ENCODE measurements around the gene ITPR2. TPM values are rescaled to one million over a fixed set of nuclear protein-coding genes. Genes with fewer than 3 reads are reported as not detected.

ITPR2 gene
- total RNA-seq, 2 donors from 2014 or later = 52.9 to 54.5 TPM

DNA sequence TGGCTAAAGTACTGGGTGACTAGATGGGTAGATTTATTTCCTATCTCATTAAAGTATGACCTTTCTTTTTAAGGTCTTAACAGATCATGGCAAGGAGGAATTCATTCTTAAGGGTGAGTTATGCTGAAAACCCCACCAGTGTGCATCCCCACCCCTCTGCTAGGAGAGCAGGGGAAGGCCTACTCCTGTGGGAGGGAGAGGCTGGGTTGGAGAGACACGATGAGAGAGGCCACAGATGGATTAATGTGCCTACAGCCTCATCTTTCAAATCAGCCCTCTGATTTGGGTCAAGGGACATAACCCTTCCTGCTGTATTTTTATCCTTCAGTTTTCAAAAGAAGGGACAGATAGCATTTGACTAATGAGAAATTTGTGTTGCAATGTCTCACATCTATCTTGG, 452.1 kb downstream of the ITPR2 start:
- no peaks in the 10 kb centered on the region for H3K27me3 Mint-ChIP-seq
- H3K9me3 ChIP-seq (ENCODE audit: control insufficient read depth, low read length, poor library complexity, severe bottlenecking) = no peaks in the 10 kb centered on the region
- H3K27ac Mint-ChIP-seq = no peak overlapping the region
- peaks cover 8% of the 10 kb centered on the region for H3K36me3 Mint-ChIP-seq (ENCODE audit: low read depth)
- ATAC-seq (no peak), DNase-seq (no peak)
- H3K4me3 Mint-ChIP-seq = no peak overlapping the region
- H3K4me1 Mint-ChIP-seq = no peaks in the 10 kb centered on the region

DNA sequence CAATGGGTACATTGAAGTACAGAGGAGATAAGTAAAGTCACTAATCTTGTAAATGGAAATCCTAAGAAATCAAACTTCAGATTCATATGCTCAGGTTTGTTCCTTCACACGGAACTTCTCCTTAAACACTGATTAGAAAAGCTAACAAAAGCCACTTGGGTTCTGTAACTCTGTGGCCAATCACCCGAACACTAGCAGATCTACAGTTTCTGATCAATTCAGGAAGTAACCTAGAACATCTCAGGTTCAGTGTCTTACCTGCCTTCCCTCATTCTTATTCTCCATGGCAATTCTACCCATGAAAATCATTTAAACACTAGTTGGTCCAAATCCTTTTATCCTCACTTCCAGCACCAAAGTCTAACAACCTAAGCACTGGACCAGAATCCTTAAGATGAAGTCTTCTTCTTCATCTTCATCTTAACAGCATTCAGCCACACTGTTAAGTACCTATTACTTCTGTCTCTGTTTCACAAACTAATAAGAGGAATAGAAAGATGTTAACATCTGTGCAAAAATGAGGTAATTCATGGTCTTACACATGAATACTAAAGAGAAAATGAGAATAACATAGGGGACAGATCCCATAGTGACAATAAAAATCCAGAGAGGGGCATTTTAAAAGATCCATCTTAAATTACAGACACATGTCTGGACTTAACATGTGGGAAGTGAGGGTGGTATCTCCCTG, 453.1 kb downstream of the ITPR2 start:
- Mint-ChIP-seq H3K4me1 (no peaks in the 10 kb centered on the region), H3K36me3 (ENCODE audit: low read depth) (peaks cover 5% of the 10 kb centered on the region), H3K27ac (no peak overlapping the region), H3K27me3 (no peaks in the 10 kb centered on the region), H3K4me3 (no peak overlapping the region)
- ATAC-seq (no peak), DNase-seq (no peak)
- no peaks in the 10 kb centered on the region for H3K9me3 ChIP-seq (ENCODE audit: control insufficient read depth, low read length, poor library complexity, severe bottlenecking)

DNA sequence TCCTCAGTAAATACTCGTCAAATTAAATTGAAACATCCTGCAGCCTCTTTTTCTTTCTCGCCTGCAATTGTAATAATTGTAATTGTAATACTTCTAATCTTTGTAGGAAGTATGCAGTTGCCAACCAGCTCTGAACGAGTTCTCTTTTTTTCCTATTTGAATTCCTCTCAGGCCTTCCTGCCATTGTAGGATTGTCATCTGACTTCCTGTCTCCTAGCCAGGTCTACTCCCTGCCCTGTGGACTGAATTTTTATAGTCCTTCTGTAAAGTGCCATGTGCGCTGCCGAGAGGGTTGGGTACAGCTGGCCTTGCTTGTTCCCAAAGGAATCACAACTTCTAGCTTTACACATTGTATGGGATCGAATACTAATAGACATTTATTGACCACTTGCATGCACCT, 454.3 kb downstream of the ITPR2 start:
- peaks cover 5% of the 10 kb centered on the region for H3K36me3 Mint-ChIP-seq (ENCODE audit: low read depth)
- no peak overlapping the region for H3K27ac Mint-ChIP-seq
- DNase-seq = no peak
- no peaks in the 10 kb centered on the region for H3K9me3 ChIP-seq (ENCODE audit: control insufficient read depth, low read length, poor library complexity, severe bottlenecking)
- no peaks in the 10 kb centered on the region for H3K4me1 Mint-ChIP-seq
- no peaks in the 10 kb centered on the region for H3K27me3 Mint-ChIP-seq
- ATAC-seq = no peak
- no peak overlapping the region for H3K4me3 Mint-ChIP-seq

DNA sequence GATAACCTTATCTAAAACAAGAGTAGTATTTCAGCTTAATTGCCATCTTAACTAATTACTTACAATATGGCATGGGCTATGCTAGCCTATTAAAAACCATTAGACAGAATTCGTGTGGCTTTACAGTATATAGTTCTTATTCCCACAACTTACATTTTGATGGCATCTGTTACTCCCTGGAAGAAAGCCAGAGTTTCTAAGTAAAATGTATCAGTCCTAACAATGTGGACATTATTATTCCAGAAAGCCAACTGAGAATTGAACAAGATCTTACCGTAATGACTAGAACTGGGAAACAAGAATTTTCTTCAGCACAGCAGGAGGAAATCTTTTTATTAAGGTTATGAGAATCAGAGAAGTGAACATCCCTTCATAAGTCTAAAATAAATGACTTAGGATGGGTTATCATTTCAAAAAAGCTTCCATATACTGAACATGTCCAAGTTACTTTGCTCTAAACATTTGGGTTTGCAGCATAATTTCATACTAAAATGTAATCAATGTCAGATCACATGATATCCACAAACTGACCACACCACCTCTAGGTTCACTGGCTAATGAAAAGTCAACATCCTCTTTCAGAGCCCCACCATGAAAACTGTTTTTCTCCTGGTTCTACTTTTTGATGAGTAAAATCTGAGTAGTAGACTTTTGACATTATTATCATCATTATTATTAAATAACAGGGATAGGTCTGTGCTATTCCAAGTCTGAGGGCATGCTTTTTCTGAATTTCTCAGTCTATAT, 457.9 kb downstream of the ITPR2 start:
- Mint-ChIP-seq H3K27ac (no peak overlapping the region), H3K4me1 (no peaks in the 10 kb centered on the region), H3K36me3 (ENCODE audit: low read depth) (peaks cover 6% of the 10 kb centered on the region), H3K4me3 (no peak overlapping the region), H3K27me3 (no peaks in the 10 kb centered on the region)
- DNase-seq (no peak), ATAC-seq (no peak)
- H3K9me3 ChIP-seq (ENCODE audit: control insufficient read depth, low read length, poor library complexity, severe bottlenecking) = no peaks in the 10 kb centered on the region

DNA sequence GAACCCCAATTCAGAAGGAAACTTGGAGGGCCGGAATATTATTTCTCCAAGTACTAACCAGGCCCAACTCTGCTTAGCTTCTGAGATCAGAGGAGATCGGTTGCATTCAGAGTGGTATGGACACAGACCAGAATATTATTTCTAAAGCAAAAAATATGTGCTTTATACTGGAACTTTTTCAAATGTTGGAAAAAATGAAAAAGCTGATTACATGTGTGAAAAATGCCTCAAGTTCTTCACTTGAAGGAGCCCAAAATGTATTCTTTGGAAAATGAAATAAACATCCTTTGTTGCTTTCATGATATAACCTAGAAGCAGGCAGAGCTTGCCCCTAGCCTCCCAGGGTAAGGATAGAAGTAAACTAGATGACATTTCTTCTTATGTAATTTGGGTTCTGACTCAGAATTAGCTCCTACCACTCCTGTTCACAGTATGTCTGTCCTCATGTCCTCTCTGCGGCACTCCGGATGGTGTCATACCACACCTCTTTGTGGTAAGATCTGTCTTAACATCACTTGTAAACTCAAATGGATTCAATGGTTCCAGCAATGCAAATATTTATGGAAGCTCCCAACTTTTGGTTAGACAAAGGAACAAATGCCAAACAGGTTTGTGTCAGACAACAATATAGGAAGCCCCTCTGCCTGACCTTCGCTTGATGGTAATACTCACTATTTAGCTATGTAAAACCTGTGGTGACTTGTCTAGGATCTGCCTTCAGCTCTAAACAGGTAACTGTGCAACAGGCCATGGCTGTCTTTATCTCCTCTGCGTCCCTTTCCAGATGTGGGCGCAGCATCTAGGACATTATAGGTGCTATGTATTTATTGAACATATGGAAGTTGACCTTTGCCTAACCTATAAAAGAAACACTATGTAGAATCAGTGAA, 459.1 kb downstream of the ITPR2 start:
- no peak overlapping the region for H3K4me3 Mint-ChIP-seq
- H3K4me1 Mint-ChIP-seq = no peaks in the 10 kb centered on the region
- H3K9me3 ChIP-seq (ENCODE audit: control insufficient read depth, low read length, poor library complexity, severe bottlenecking) = no peaks in the 10 kb centered on the region
- H3K36me3 Mint-ChIP-seq (ENCODE audit: low read depth) = peaks cover 4% of the 10 kb centered on the region
- no peak for ATAC-seq
- DNase-seq = no peak
- no peak overlapping the region for H3K27ac Mint-ChIP-seq
- no peaks in the 10 kb centered on the region for H3K27me3 Mint-ChIP-seq

DNA sequence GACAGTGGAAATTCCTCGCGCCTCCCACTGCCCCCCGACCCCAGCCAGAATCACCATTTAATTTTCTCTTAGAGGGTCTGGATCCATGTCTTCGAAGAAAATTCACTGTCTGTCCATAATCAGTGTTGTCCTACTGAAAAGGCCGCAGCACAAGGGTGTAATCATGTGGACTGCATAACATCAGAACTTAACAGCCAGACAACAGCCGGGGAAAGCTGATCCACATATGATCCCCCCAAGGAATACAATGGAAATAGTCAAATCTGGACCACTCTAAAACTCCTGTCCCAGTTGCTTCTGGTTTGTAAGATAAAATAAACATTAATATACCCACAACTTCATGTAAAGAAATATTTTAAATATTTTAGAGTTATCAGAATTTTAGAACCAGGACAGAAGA, 460.1 kb downstream of the ITPR2 start:
- H3K36me3 Mint-ChIP-seq (ENCODE audit: low read depth) = peaks cover 4% of the 10 kb centered on the region
- H3K4me3 Mint-ChIP-seq = no peak overlapping the region
- no peak overlapping the region for H3K27ac Mint-ChIP-seq
- H3K4me1 Mint-ChIP-seq = no peaks in the 10 kb centered on the region
- DNase-seq (no peak), ATAC-seq (no peak)
- H3K27me3 Mint-ChIP-seq = no peaks in the 10 kb centered on the region
- H3K9me3 ChIP-seq (ENCODE audit: control insufficient read depth, low read length, poor library complexity, severe bottlenecking) = no peaks in the 10 kb centered on the region

DNA sequence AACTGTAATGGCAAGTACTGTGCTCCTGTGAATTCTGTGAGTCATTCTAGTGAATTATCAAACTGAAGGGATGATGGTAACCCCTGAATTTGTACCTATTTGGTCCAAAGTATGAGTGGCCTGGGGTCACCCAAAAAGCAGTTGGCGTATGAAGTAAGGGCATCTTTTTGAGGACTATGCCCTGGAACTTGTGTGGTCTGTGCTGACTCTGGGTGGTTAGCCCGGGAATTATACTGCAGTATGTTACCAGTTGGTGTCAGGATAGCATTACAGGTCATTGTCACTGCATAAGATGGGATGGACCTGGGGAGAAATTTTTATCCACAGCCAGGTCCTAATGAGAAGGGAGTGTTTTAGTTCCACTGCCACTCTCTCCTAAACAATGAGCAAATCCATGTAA, 462.9 kb downstream of the ITPR2 start:
- H3K27ac Mint-ChIP-seq = no peak overlapping the region
- H3K9me3 ChIP-seq (ENCODE audit: control insufficient read depth, low read length, poor library complexity, severe bottlenecking) = no peaks in the 10 kb centered on the region
- DNase-seq (no peak), ATAC-seq (no peak)
- H3K4me1 Mint-ChIP-seq = no peaks in the 10 kb centered on the region
- H3K36me3 Mint-ChIP-seq (ENCODE audit: low read depth) = peaks cover 2% of the 10 kb centered on the region
- H3K27me3 Mint-ChIP-seq = no peaks in the 10 kb centered on the region
- H3K4me3 Mint-ChIP-seq = no peak overlapping the region

DNA sequence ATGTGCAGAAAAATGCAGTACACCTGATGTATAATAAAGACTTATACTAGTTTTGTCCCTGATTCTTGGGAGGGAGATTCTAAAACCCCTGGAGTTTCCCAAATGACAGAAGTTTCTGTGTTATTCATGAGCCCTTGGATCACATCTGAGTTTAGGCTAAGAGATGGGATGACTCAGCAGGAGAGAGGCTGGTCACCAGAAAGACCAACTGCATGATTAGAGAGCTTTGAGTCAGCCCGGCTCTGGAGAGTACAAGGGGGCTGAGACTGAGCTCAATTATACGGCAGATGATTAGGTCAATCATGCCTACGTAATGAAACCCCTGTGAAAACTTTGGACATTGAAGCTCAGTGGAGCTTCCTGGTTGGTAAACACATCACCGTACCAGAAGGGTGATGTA, 463.4 kb downstream of the ITPR2 start:
- Mint-ChIP-seq H3K36me3 (ENCODE audit: low read depth) (peaks cover 2% of the 10 kb centered on the region), H3K27me3 (no peaks in the 10 kb centered on the region), H3K4me1 (no peaks in the 10 kb centered on the region), H3K4me3 (no peak overlapping the region), H3K27ac (no peak overlapping the region)
- H3K9me3 ChIP-seq (ENCODE audit: control insufficient read depth, low read length, poor library complexity, severe bottlenecking) = no peaks in the 10 kb centered on the region
- no peak for ATAC-seq
- DNase-seq = no peak

DNA sequence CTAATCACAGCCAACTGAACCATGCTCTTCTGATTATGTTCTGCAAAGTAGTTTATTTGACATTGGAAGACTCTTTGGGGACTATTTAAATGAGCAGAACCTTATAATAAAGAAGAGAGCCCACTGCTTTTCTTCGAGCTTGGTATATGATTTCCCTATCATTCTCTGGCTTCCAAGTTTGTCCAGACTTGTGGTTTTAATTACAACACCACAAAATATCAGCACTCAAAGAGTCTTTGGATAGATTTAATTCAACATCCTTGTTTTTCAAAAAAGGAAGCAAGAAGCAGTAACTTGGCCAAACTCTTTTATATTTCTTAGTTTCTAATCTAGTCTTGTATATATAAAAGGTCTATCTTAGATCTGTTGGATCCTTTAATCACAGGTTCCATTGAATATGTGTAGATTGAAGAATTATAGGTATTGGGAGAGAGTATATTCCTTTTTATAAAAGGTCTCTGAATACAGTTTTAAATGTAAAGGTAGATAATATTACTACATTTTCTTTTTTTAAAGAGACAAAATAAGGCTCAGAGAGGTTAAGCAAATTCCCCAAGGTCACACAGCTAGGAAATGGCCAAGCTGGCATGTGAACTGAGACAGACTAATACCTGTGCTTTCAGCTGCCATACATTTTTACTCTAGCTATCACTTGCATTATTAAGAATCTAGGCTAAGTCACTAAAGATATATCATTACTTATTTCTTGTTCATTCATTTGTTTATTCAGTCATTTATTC, 464.8 kb downstream of the ITPR2 start:
- H3K36me3 Mint-ChIP-seq (ENCODE audit: low read depth) = peaks cover 2% of the 10 kb centered on the region
- H3K27ac Mint-ChIP-seq = no peak overlapping the region
- H3K4me1 Mint-ChIP-seq = no peaks in the 10 kb centered on the region
- no peaks in the 10 kb centered on the region for H3K9me3 ChIP-seq (ENCODE audit: control insufficient read depth, low read length, poor library complexity, severe bottlenecking)
- H3K27me3 Mint-ChIP-seq = no peaks in the 10 kb centered on the region
- ATAC-seq (no peak), DNase-seq (no peak)
- no peak overlapping the region for H3K4me3 Mint-ChIP-seq

DNA sequence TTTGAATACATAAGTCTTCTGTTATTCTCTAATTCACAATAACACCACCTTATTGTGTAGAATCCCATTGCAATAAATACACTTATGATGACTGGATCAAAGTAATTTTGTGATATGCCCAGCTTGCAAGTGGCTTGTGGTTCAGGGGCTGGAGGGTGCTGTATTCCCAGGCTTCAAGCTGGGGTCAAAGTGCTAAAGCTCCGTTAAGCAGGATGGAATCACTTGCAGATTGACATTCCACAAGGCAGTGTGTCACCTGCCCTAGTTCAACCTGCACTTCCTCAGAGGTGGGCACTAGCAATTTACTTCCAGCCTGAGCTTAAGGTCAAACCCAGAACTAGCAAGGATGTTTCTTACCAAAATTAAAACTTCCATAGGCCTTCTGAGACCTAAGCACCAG, 471.0 kb downstream of the ITPR2 start:
- no peaks in the 10 kb centered on the region for H3K4me1 Mint-ChIP-seq
- no peaks in the 10 kb centered on the region for H3K27me3 Mint-ChIP-seq
- no peaks in the 10 kb centered on the region for H3K9me3 ChIP-seq (ENCODE audit: control insufficient read depth, low read length, poor library complexity, severe bottlenecking)
- no peak for ATAC-seq
- H3K27ac Mint-ChIP-seq = no peak overlapping the region
- peaks cover 5% of the 10 kb centered on the region for H3K36me3 Mint-ChIP-seq (ENCODE audit: low read depth)
- H3K4me3 Mint-ChIP-seq = no peak overlapping the region
- no peak for DNase-seq

DNA sequence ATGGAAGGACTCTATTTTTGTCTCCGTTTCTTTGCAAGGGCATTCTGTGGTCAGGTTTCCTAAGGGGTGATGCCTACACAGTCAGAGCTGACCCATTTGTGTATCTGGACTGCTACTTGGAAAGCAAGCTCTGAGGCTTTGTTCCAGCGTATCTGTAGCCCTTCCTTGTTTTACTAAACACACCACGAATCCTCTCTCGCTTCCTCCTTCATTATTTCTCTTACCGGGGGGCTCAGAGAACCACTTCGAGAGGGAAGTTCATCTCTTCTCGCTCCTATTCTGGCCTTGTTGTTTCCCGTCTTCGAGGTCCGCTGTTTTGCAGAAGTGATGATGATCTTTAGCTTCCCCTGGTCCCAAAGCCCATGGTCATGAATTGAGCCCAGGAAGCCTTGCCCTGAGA, 472.9 kb downstream of the ITPR2 start:
- no peaks in the 10 kb centered on the region for H3K9me3 ChIP-seq (ENCODE audit: control insufficient read depth, low read length, poor library complexity, severe bottlenecking)
- H3K36me3 Mint-ChIP-seq (ENCODE audit: low read depth) = peaks cover 5% of the 10 kb centered on the region
- ATAC-seq (no peak), DNase-seq (no peak)
- no peaks in the 10 kb centered on the region for H3K27me3 Mint-ChIP-seq
- no peaks in the 10 kb centered on the region for H3K4me1 Mint-ChIP-seq
- no peak overlapping the region for H3K4me3 Mint-ChIP-seq
- H3K27ac Mint-ChIP-seq = no peak overlapping the region

DNA sequence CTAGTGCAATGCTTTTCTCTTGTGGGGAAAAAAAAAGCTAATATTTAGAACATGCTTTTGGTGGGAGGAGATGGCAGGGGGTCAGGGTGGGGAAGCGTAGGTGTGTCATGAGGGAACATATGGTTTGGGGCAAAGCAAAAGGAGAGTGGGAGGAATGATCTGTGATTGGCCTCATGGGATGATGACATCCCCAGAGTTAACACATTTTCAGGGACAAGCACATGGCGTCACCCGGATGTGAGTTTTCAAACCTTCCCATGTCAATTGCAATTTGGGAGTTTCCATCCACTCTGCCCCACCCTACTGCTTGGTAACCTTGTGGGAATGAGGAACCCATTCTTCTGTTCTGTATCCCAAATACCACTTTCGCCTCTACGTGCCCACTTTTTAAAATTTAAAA, 473.4 kb downstream of the ITPR2 start:
- Mint-ChIP-seq H3K4me1 (no peaks in the 10 kb centered on the region), H3K27ac (no peak overlapping the region), H3K36me3 (ENCODE audit: low read depth) (peaks cover 5% of the 10 kb centered on the region), H3K27me3 (no peaks in the 10 kb centered on the region), H3K4me3 (no peak overlapping the region)
- DNase-seq (no peak), ATAC-seq (no peak)
- H3K9me3 ChIP-seq (ENCODE audit: control insufficient read depth, low read length, poor library complexity, severe bottlenecking) = no peaks in the 10 kb centered on the region

DNA sequence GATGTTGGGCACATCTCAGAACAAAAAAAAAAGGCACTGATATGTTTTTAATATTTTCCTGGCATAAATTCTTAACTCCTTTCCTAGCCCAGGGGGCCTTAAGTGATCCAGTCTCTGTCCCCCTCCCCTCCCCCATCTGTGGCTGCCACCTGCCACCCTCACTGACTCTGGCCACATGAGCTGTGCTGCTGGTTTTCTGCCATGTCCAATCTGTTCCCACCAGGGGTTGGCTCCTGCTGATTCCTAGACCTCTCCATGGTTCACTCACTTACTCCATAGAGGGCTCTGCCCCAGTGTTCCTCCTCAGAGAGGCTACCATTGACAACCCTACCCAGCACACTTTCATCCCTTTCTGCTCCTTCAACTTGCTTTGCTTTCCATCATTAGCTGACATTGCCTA, 474.3 kb downstream of the ITPR2 start:
- no peak overlapping the region for H3K27ac Mint-ChIP-seq
- H3K4me3 Mint-ChIP-seq = no peak overlapping the region
- DNase-seq = no peak
- peaks cover 5% of the 10 kb centered on the region for H3K36me3 Mint-ChIP-seq (ENCODE audit: low read depth)
- no peaks in the 10 kb centered on the region for H3K27me3 Mint-ChIP-seq
- no peaks in the 10 kb centered on the region for H3K4me1 Mint-ChIP-seq
- no peak for ATAC-seq
- no peaks in the 10 kb centered on the region for H3K9me3 ChIP-seq (ENCODE audit: control insufficient read depth, low read length, poor library complexity, severe bottlenecking)

All from T-helper 17 cell (primary cell).